ENCODE measurements around the gene LGALS1. TPM values are rescaled to one million over a fixed set of nuclear protein-coding genes. Genes with fewer than 3 reads are reported as not detected.

Gene LGALS1
- total RNA-seq, 1 experiment from 2014 or later = 1,080 TPM

GRCh38 chr22:37626556-37627075 lies 48.8 kb upstream of the LGALS1 start:
- Histone ChIP-seq H3K27me3 (ENCODE audit: insufficient read depth, low read length) (no peaks in the 10 kb centered on the region), H3K36me3 (ENCODE audit: control insufficient read depth in 1 of 2, insufficient read depth in 2 of 2, low read length in 2 of 2) (peaks cover 7 to 13% of the 10 kb centered on the region in 2 experiments; a peak in 3 of 4 replicates), H4K20me1 (ENCODE audit: insufficient read depth) (no peaks in the 10 kb centered on the region), H2AFZ (ENCODE audit: low read depth, low read length, poor library complexity, severe bottlenecking) (no peak overlapping the region), H3K27ac (ENCODE audit: low read depth, low read length) (no peak overlapping the region), H3K4me1 (ENCODE audit: control insufficient read depth in 1 of 2, insufficient read depth in 2 of 2, low read length in 2 of 2) (no peaks in the 10 kb centered on the region; a peak in 1 of 4 replicates), H3K9ac (ENCODE audit: low read length) (no peak overlapping the region), H3K79me2 (ENCODE audit: insufficient read depth, low read length) (no peaks in the 10 kb centered on the region), H3K4me2 (ENCODE audit: low read length) (no peak overlapping the region), H3K4me3 (replicated peaks in 1 of 2; ENCODE audit: low read depth in 1 of 2, low read length in 2 of 2) (no peak overlapping the region), H3K9me2 (ENCODE audit: insufficient read depth) (no peaks in the 10 kb centered on the region), H3K9me3 (ENCODE audit: control insufficient read depth in 1 of 2, insufficient read depth in 1 of 2, low read depth in 1 of 2, low read length in 2 of 2) (no peaks in the 10 kb centered on the region)
- ChIA-PET POLR2A (no interaction called here), CTCF (interaction anchor here (1.5 kb wide), 1 partner anchor 17 kb away, joined by 7 read pairs; no protein-coding TSS in a partner anchor), RAD21 (ENCODE audit: low non-redundant PET in 1 of 2, low total read pairs in 2 of 2, uncharacterized antibody in 2 of 2, unreplicated experiment in 2 of 2) (no interaction called here)
- DNase-seq (ENCODE audit: low read depth, low spot score) (no peak), ATAC-seq (no peak)
- no TSS peak for BruUV-seq (replicated peaks)
- TF ChIP-seq EGR1 (IDR thresholded peaks at IDR 0.05; ENCODE audit: low read depth) = no peak
- no peak for TF ChIP-seq YY1 (IDR thresholded peaks at IDR 0.05; ENCODE audit: extremely low read depth, insufficient replicate concordance, low read depth, low read length)
- no peak for TF ChIP-seq ZFX (IDR thresholded peaks at IDR 0.05)
- TF ChIP-seq SP1 (IDR thresholded peaks at IDR 0.05; ENCODE audit: low read depth) = no peak
- no peak for TF ChIP-seq ZNF274 (IDR thresholded peaks at IDR 0.05; ENCODE audit: low read depth, low read length)
- no peak for TF ChIP-seq SIN3A (IDR thresholded peaks at IDR 0.05; ENCODE audit: low read depth)
- TF ChIP-seq POLR2AphosphoS5 (IDR thresholded peaks at IDR 0.05; ENCODE audit: low read depth, low read length) = no peak
- TF ChIP-seq SRF (IDR thresholded peaks at IDR 0.05; ENCODE audit: low read depth) = no peak
- TF ChIP-seq, protein P1, sequence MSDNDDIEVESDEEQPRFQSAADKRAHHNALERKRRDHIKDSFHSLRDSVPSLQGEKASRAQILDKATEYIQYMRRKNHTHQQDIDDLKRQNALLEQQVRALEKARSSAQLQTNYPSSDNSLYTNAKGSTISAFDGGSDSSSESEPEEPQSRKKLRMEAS (IDR thresholded peaks at IDR 0.05) = no peak
- TF ChIP-seq REST (IDR thresholded peaks at IDR 0.05; ENCODE audit: low read depth) = no peak
- TF ChIP-seq EZH2phosphoT487 (IDR thresholded peaks at IDR 0.05; ENCODE audit: borderline replicate concordance) = no peak
- TF ChIP-seq CTCF (IDR thresholded peaks at IDR 0.05 in 2 of 3, conservative IDR thresholded peaks at IDR 0.05 in 1 of 3; ENCODE audit: borderline replicate concordance in 1 of 3, insufficient read depth in 1 of 3, low read depth in 2 of 3, low read length in 2 of 3) = no peak
- TF ChIP-seq, protein P2, sequence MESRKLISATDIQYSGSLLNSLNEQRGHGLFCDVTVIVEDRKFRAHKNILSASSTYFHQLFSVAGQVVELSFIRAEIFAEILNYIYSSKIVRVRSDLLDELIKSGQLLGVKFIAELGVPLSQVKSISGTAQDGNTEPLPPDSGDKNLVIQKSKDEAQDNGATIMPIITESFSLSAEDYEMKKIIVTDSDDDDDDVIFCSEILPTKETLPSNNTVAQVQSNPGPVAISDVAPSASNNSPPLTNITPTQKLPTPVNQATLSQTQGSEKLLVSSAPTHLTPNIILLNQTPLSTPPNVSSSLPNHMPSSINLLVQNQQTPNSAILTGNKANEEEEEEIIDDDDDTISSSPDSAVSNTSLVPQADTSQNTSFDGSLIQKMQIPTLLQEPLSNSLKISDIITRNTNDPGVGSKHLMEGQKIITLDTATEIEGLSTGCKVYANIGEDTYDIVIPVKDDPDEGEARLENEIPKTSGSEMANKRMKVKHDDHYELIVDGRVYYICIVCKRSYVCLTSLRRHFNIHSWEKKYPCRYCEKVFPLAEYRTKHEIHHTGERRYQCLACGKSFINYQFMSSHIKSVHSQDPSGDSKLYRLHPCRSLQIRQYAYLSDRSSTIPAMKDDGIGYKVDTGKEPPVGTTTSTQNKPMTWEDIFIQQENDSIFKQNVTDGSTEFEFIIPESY (IDR thresholded peaks at IDR 0.05; ENCODE audit: extremely low read depth, insufficient replicate concordance, low read length) = no peak
- no peak for TF ChIP-seq FOSL1 (IDR thresholded peaks at IDR 0.05; ENCODE audit: low read depth)
- no peak for TF ChIP-seq JUND (IDR thresholded peaks at IDR 0.05)
- no peak for TF ChIP-seq EZH2 (IDR thresholded peaks at IDR 0.05)
- TF ChIP-seq CEBPB (IDR thresholded peaks at IDR 0.05; ENCODE audit: low read depth) = no peak
- intact Hi-C loops (cut with micrococcal nuclease) = no loop called here

Data from HCT116 (cell line).